ENCODE results near the gene CCDC88C. TPM values are rescaled to one million over a fixed set of nuclear protein-coding genes. Genes with fewer than 3 reads are reported as not detected.

CCDC88C gene
- total RNA-seq, 1 experiment from 2014 or later: 64.8 TPM

GRCh38 chr14:91284146-91284790, 133.4 kb downstream of the CCDC88C start (continued):
- TF ChIP-seq, protein P1, sequence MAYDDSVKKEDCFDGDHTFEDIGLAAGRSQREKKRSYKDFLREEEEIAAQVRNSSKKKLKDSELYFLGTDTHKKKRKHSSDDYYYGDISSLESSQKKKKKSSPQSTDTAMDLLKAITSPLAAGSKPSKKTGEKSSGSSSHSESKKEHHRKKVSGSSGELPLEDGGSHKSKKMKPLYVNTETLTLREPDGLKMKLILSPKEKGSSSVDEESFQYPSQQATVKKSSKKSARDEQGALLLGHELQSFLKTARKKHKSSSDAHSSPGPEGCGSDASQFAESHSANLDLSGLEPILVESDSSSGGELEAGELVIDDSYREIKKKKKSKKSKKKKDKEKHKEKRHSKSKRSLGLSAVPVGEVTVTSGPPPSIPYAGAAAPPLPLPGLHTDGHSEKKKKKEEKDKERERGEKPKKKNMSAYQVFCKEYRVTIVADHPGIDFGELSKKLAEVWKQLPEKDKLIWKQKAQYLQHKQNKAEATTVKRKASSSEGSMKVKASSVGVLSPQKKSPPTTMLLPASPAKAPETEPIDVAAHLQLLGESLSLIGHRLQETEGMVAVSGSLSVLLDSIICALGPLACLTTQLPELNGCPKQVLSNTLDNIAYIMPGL (CRISPR knock-in tag; IDR thresholded peaks at IDR 0.05): no peak
- TF ChIP-seq TEAD1 (CRISPR knock-in tag; IDR thresholded peaks at IDR 0.05): no peak
- no peak for TF ChIP-seq JUN (CRISPR knock-in tag; IDR thresholded peaks at IDR 0.05)
- no peak for TF ChIP-seq NFYB (CRISPR knock-in tag; conservative IDR thresholded peaks at IDR 0.05; ENCODE audit: low read depth)
- TF ChIP-seq ZNF532 (CRISPR knock-in tag; IDR thresholded peaks at IDR 0.05; ENCODE audit: borderline replicate concordance): no peak
- no peak for TF ChIP-seq KAT7 (CRISPR knock-in tag; IDR thresholded peaks at IDR 0.05; ENCODE audit: borderline replicate concordance)
- TF ChIP-seq MLX (CRISPR knock-in tag; IDR thresholded peaks at IDR 0.05): no peak

DNA sequence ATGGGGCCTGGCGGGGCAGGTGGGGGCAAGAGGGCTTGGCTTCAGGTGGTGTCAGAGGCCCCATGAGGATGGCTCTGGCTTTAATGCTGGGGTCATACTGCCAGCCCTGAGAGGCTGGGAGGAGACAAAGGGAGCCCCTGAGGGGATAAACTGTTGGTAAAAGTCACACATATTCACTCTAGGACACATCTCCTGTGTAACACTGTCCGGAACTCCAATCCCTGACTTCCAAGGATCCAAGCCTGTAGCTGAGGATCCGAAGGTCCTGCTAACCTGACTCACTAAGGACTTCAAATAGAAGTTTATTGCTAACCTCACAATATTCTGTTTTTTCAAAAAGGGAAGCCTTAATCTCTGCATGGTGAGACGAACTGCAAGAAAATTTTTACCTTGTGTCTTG, 134.0 kb downstream of the CCDC88C start:
- DNase-seq (ENCODE audit: low spot score) (no peak), ATAC-seq (no peak)
- Mint-ChIP-seq H3K27ac (no peak overlapping the region), H3K27me3 (ENCODE audit: low read depth) (no peaks in the 10 kb centered on the region), H3K4me3 (no peak overlapping the region), H3K4me1 (no peaks in the 10 kb centered on the region), H3K36me3 (peaks cover 56% of the 10 kb centered on the region), H3K9me3 (no peaks in the 10 kb centered on the region)
- POLR2A ChIA-PET: no interaction called here
- CTCF ChIA-PET: interaction anchor here (0.5 kb wide), 1 partner anchor 136 kb away, joined by 5 read pairs; no protein-coding TSS in a partner anchor
- TF ChIP-seq TP53 (CRISPR knock-in tag; IDR thresholded peaks at IDR 0.05): no peak
- no peak for TF ChIP-seq NR1H2 (CRISPR knock-in tag; IDR thresholded peaks at IDR 0.05)
- TF ChIP-seq, protein P2, sequence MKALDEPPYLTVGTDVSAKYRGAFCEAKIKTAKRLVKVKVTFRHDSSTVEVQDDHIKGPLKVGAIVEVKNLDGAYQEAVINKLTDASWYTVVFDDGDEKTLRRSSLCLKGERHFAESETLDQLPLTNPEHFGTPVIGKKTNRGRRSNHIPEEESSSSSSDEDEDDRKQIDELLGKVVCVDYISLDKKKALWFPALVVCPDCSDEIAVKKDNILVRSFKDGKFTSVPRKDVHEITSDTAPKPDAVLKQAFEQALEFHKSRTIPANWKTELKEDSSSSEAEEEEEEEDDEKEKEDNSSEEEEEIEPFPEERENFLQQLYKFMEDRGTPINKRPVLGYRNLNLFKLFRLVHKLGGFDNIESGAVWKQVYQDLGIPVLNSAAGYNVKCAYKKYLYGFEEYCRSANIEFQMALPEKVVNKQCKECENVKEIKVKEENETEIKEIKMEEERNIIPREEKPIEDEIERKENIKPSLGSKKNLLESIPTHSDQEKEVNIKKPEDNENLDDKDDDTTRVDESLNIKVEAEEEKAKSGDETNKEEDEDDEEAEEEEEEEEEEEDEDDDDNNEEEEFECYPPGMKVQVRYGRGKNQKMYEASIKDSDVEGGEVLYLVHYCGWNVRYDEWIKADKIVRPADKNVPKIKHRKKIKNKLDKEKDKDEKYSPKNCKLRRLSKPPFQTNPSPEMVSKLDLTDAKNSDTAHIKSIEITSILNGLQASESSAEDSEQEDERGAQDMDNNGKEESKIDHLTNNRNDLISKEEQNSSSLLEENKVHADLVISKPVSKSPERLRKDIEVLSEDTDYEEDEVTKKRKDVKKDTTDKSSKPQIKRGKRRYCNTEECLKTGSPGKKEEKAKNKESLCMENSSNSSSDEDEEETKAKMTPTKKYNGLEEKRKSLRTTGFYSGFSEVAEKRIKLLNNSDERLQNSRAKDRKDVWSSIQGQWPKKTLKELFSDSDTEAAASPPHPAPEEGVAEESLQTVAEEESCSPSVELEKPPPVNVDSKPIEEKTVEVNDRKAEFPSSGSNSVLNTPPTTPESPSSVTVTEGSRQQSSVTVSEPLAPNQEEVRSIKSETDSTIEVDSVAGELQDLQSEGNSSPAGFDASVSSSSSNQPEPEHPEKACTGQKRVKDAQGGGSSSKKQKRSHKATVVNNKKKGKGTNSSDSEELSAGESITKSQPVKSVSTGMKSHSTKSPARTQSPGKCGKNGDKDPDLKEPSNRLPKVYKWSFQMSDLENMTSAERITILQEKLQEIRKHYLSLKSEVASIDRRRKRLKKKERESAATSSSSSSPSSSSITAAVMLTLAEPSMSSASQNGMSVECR (CRISPR knock-in tag; IDR thresholded peaks at IDR 0.05; ENCODE audit: borderline replicate concordance): no peak
- no peak for TF ChIP-seq SMAD4 (CRISPR knock-in tag; IDR thresholded peaks at IDR 0.05)
- no peak for TF ChIP-seq ZNF425 (CRISPR knock-in tag; conservative IDR thresholded peaks at IDR 0.05)
- TF ChIP-seq, protein P3, sequence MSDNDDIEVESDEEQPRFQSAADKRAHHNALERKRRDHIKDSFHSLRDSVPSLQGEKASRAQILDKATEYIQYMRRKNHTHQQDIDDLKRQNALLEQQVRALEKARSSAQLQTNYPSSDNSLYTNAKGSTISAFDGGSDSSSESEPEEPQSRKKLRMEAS (CRISPR knock-in tag; IDR thresholded peaks at IDR 0.05): no peak
- no peak for TF ChIP-seq NR3C1 (CRISPR knock-in tag; conservative IDR thresholded peaks at IDR 0.05; ENCODE audit: low read depth)
- no peak for TF ChIP-seq ZMAT4 (CRISPR knock-in tag; IDR thresholded peaks at IDR 0.05)
- TF ChIP-seq NR2C2 (CRISPR knock-in tag; IDR thresholded peaks at IDR 0.05): no peak
- no peak for TF ChIP-seq ZNF396 (CRISPR knock-in tag; IDR thresholded peaks at IDR 0.05; ENCODE audit: borderline replicate concordance)
- TF ChIP-seq JUN (CRISPR knock-in tag; IDR thresholded peaks at IDR 0.05): no peak
- TF ChIP-seq, protein P4, sequence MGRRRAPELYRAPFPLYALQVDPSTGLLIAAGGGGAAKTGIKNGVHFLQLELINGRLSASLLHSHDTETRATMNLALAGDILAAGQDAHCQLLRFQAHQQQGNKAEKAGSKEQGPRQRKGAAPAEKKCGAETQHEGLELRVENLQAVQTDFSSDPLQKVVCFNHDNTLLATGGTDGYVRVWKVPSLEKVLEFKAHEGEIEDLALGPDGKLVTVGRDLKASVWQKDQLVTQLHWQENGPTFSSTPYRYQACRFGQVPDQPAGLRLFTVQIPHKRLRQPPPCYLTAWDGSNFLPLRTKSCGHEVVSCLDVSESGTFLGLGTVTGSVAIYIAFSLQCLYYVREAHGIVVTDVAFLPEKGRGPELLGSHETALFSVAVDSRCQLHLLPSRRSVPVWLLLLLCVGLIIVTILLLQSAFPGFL (CRISPR knock-in tag; IDR thresholded peaks at IDR 0.05; ENCODE audit: borderline replicate concordance): no peak
- TF ChIP-seq, protein P5, sequence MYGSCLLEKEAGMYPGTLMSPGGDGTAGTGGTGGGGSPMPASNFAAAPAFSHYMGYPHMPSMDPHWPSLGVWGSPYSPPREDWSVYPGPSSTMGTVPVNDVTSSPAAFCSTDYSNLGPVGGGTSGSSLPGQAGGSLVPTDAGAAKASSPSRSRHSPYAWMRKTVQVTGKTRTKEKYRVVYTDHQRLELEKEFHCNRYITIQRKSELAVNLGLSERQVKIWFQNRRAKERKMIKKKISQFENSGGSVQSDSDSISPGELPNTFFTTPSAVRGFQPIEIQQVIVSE (CRISPR knock-in tag; IDR thresholded peaks at IDR 0.05; ENCODE audit: borderline replicate concordance): no peak
